Activated CD8-positive, alpha-beta T cell treated with anti-CD3 and anti-CD28 coated beads for 36 hours (primary cell): ENCODE measurements around the gene MYL6B. TPM values are rescaled to one million over a fixed set of nuclear protein-coding genes. Genes with fewer than 3 reads are reported as not detected.

Experiments
- ATAC-seq: fragments of 200-7000 bp; cut with Tn5 transposase; one replicate; pipeline ENCODE4 v1.10.0; 2021; ENCODE audit warnings: mild to moderate bottlenecking, moderate library complexity
- CTCF ChIA-PET: fragments of 350-600 bp; sonication (Branson Sonifier 250); formaldehyde crosslinking; loops from one replicate; lab custom pipeline; 2021; ENCODE audit warnings: antibody characterized with exemption; lab: Charles Lee
- POLR2A ChIA-PET: fragments of 350-600 bp; sonication (Branson Sonifier 250); formaldehyde crosslinking; loops from one replicate; lab custom pipeline; 2021; ENCODE audit warnings: antibody characterized with exemption; lab: Charles Lee
- DNase-seq: peaks from one replicate; pipeline ENCODE4 v3.0.0-alpha.2; 2020
- H3K27ac Mint-ChIP-seq: one replicate; pipeline ENCODE4 v1.8.0; 2021; ENCODE audit warnings: mild to moderate bottlenecking, mixed read lengths
- H3K27me3 Mint-ChIP-seq: one replicate; pipeline ENCODE4 v1.8.0; 2021; ENCODE audit warnings: mixed read lengths
- H3K36me3 Mint-ChIP-seq: one replicate; pipeline ENCODE4 v1.8.0; 2021; ENCODE audit warnings: low read depth, mixed read lengths
- H3K4me1 Mint-ChIP-seq: one replicate; pipeline ENCODE4 v1.8.0; 2021; ENCODE audit warnings: low read depth, mixed read lengths
- H3K4me3 Mint-ChIP-seq: one replicate; pipeline ENCODE4 v1.8.0; 2021; ENCODE audit warnings: mild to moderate bottlenecking, moderate library complexity, mixed read lengths
- H3K9me3 Mint-ChIP-seq: one replicate; pipeline ENCODE4 v1.8.0; 2021; ENCODE audit warnings: mixed read lengths
- intact Hi-C: fragments of 100-400 bp; cut with micrococcal nuclease; formaldehyde crosslinking; loops from one replicate; pipeline ENCODE4 v1.10.0; 2022
- total RNA-seq, 2 experiments: library from RNA; stranded (reverse); gene quantifications; one replicate each; pipeline ENCODE4 v1.2.3, GENCODE V29; 2021
- TF ChIP-seq, protein P1 (sequence below): fragments of 200-600 bp; IDR thresholded peaks from one replicate; pipeline ENCODE4 v1.8.0; 2022; ENCODE audit warnings: antibody characterized with exemption, mild to moderate bottlenecking

MYL6B gene
- total RNA-seq, 2 experiments from 2014 or later: 60.3 to 66.9 TPM

DNA sequence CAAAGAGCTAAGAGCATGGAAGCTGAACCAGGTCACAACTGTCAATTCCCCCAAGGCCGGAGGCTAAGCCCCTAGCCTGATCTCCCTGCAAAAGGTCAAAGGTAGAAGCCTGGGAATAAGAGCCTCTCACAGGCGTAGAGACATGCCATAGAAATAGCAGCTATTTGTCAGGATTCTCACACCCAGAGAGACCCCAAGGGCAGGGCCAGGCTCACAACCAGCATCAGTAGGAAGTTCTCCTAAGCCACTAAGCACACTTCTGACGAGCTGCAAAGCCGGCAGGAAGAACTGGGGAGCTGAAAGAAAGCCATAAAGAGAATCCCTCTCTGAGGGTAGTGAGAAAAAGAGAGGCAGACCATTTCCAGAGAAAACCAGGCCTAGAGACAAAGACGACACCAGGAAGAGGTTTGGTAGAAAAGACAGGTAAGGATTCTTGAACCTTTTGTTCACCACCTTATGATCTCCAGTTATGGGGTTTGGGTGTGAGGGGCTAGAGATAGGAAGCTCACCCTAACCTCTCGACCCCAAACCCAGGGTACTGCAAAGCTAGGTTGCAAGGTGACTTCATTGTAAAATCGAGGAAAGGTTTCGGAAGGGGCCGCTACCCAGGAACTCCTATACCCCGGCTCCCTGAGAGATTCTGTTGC, 35.9 kb downstream of the MYL6B start:
- CTCF ChIA-PET: interaction anchor here (0.8 to 5.8 kb wide), 18 partner anchors 7 to 172 kb away, joined by 3 to 110 read pairs (median 6); partner anchors contain the start of genes CNPY2, COQ10A, ERBB3 and ESYT1
- Mint-ChIP-seq H3K4me1 (peaks cover 37% of the 10 kb centered on the region), H3K4me3 (peak overlapping the region; percentile 92), H3K27ac (peak overlapping the region; percentile 91), H3K36me3 (peaks cover 36% of the 10 kb centered on the region), H3K27me3 (peaks cover 2% of the 10 kb centered on the region), H3K9me3 (no peaks in the 10 kb centered on the region)
- TF ChIP-seq, protein P1, sequence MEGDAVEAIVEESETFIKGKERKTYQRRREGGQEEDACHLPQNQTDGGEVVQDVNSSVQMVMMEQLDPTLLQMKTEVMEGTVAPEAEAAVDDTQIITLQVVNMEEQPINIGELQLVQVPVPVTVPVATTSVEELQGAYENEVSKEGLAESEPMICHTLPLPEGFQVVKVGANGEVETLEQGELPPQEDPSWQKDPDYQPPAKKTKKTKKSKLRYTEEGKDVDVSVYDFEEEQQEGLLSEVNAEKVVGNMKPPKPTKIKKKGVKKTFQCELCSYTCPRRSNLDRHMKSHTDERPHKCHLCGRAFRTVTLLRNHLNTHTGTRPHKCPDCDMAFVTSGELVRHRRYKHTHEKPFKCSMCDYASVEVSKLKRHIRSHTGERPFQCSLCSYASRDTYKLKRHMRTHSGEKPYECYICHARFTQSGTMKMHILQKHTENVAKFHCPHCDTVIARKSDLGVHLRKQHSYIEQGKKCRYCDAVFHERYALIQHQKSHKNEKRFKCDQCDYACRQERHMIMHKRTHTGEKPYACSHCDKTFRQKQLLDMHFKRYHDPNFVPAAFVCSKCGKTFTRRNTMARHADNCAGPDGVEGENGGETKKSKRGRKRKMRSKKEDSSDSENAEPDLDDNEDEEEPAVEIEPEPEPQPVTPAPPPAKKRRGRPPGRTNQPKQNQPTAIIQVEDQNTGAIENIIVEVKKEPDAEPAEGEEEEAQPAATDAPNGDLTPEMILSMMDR: no peak
- intact Hi-C loops: loop anchor here (2.0 kb wide), 1 partner anchor 69 kb away; the partner anchor contains the start of gene ZC3H10
- DNase-seq (no peak), ATAC-seq (no peak)
- POLR2A ChIA-PET: interaction anchor here (0.6 to 5.7 kb wide), 21 partner anchors 9 to 367 kb away, joined by 3 to 68 read pairs (median 5); partner anchors contain the start of genes ANKRD52, COQ10A, ESYT1 and MYL6

DNA sequence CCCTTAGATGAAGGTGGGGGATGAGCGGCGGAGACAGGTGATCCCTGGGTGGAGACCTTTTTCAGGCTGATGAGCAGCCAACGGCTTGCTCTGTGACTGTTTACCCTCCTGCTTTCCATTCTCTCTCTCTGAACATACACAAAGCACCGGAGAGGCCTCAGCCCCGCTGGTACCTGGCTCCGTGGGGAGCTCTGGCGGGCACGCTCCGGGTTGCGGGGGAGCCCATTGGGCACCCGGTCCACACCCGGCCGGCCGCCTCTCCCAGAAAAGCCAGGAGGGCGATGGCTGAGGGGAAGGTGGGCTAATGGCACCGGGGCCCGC, 36.4 kb downstream of the MYL6B start:
- DNase-seq (no peak), ATAC-seq (no peak)
- Mint-ChIP-seq H3K4me3 (peak overlapping the region; percentile 92), H3K36me3 (peaks cover 36% of the 10 kb centered on the region), H3K9me3 (no peaks in the 10 kb centered on the region), H3K4me1 (peaks cover 40% of the 10 kb centered on the region), H3K27me3 (peaks cover 2% of the 10 kb centered on the region), H3K27ac (peak overlapping the region; percentile 91)
- TF ChIP-seq, protein P1: no peak
- ChIA-PET CTCF (interaction anchor here (0.8 to 5.8 kb wide), 33 partner anchors 8 to 449 kb away, joined by 3 to 110 read pairs (median 6); partner anchors contain the start of genes ANKRD52, CNPY2, ERBB3 and ESYT1), POLR2A (interaction anchor here (0.6 to 5.7 kb wide), 18 partner anchors 9 to 367 kb away, joined by 3 to 68 read pairs (median 7); partner anchors contain the start of genes ANKRD52, COQ10A, ESYT1 and MYL6)
- intact Hi-C loops: loop anchor here (2.0 kb wide), 1 partner anchor 70 kb away; the partner anchor contains the start of gene ZC3H10

DNA sequence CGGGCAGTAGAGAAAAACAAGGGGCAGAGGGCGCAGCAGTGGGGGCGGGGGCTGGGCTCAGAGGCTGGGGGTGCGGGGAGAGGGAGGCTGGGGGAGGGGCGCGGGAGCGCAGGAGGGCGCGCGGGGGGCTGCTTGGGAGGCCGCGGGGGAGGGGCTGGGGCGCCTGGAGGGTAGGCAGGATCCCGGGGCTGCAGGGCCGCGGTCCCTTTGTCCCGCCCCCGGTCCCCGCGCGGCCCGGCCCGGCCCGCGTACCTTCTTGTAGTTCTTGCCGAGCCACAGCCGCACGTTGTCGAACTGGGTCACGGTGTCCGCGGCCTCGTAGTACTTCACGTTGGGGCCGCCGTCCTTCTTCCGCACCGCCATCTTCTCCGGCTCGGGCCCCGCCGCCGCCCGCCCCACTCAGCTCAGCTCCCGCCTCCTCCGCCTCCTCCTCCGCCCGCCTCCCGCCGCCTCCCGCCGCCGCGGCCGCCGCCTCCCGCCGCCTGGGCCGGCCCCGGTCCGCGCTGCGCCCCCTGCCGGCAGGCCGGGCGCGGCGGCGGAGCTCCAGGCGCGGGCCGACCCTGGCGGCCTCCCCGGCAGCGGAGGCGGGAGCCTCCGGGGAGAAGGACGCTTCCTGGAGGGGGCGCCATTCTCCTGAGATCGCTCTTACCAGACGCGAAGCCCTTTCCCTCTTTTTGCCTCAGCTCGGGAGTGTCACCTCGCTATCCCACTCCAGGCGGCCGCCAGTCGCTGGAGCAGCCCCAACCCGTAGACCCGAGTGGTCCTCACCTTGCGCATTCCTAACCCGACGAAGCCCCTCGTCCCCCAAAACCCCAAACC, 36.9 kb downstream of the MYL6B start, which contains the start of gene SMARCC2:
TSS of gene SMARCC2 (minus strand) at position 385 of the 819 bp plus-strand sequence. CDS start at position 363, 22 bp downstream.
- DNase-seq (peak; percentile 91), ATAC-seq (peak; percentile 84)
- peak within 1 kb of the TSS; percentile 92 for H3K4me3 Mint-ChIP-seq
- H3K27me3 Mint-ChIP-seq: peaks cover 2% of the 10 kb centered on the region
- no peaks in the 10 kb centered on the region for H3K9me3 Mint-ChIP-seq
- H3K36me3 Mint-ChIP-seq: peaks cover 32% of the 10 kb centered on the region
- peak within 1 kb of the TSS; percentile 98 for H3K27ac Mint-ChIP-seq
- TF ChIP-seq, protein P1: peak; percentile 76
- POLR2A ChIA-PET: interaction anchor here (0.6 to 5.7 kb wide), 27 partner anchors 8 to 406 kb away, joined by 3 to 68 read pairs (median 5); partner anchors contain the start of genes ANKRD52, COQ10A, ESYT1 and MYL6
- CTCF ChIA-PET: interaction anchor here (0.6 to 5.8 kb wide), 44 partner anchors 8 to 450 kb away, joined by 3 to 110 read pairs (median 6); partner anchors contain the start of genes ANKRD52, CNPY2, ERBB3 and ESYT1
- intact Hi-C loops: loop anchor here (2.0 kb wide), 1 partner anchor 71 kb away; the partner anchor contains the start of gene ZC3H10
- H3K4me1 Mint-ChIP-seq: peaks cover 40% of the 10 kb centered on the region

DNA sequence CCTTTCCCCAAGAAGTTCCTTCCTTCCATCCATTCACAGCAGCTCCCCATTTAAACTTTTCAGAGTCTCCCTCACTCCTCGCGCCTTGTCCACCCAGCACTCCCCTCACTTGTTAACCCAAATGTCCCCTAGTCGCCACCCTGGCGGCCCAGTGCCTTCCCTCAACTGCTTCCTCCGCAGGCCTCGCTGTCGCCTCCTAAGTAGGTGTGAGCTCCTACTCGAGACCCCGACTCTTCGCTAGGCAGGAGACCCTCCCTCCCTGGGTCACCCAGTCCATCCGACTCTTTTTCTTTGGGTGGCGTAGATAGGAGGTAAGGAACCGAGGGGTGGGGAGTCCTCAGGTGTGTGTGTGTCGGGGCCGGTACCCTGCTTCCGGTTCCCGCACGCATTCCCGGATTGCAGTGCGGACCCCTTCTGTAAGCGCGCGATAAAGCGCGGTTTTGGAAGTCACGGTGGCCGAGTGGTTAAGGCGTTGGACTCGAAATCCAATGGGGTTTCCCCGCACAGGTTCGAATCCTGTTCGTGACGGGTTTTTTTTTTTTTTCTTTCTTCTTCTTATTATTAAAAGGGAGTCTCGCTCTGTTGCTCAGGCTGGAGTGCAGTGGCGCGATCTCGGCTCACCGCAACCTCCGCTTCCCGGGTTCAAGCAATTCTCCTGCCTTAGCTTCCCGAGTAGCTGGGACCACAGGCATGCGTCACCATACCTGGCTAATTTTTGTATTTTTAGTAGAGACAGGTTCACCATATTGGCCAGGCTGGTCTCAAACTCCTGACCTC, 37.7 kb downstream of the MYL6B start:
- intact Hi-C loops: loop anchor here (2.0 to 5.0 kb wide), 3 partner anchors 35 to 71 kb away; partner anchors contain the start of genes ANKRD52, NABP2 and ZC3H10
- Mint-ChIP-seq H3K9me3 (no peaks in the 10 kb centered on the region), H3K27me3 (peaks cover 2% of the 10 kb centered on the region), H3K4me1 (peaks cover 35% of the 10 kb centered on the region), H3K27ac (peak overlapping the region; percentile 98), H3K36me3 (peaks cover 24% of the 10 kb centered on the region), H3K4me3 (peak overlapping the region; percentile 92)
- ATAC-seq (peak; percentile 51), DNase-seq (peak; percentile 89)
- POLR2A ChIA-PET: interaction anchor here (0.6 to 5.7 kb wide), 23 partner anchors 9 to 407 kb away, joined by 3 to 68 read pairs (median 6); partner anchors contain the start of genes ANKRD52, ESYT1, MYL6 and MYL6B
- CTCF ChIA-PET: interaction anchor here (0.7 to 5.8 kb wide), 37 partner anchors 8 to 451 kb away, joined by 3 to 110 read pairs (median 6); partner anchors contain the start of genes ANKRD52, ERBB3, ESYT1 and IL23A
- TF ChIP-seq, protein P1: peak; percentile 37
